Measurements from ENCODE around the gene RRP1. TPM values are rescaled to one million over a fixed set of nuclear protein-coding genes. Genes with fewer than 3 reads are reported as not detected.

Gene RRP1
- total RNA-seq, 2 experiments from 2014 or later = 32.8 to 34.4 TPM

- Mint-ChIP-seq H3K4me1 (ENCODE audit: low read depth) (peaks cover under 1% of the 10 kb centered on the region), H3K27me3 (ENCODE audit: low read depth) (no peaks in the 10 kb centered on the region), H3K9me3 (ENCODE audit: insufficient read depth) (no peaks in the 10 kb centered on the region), H3K27ac (no peak overlapping the region), H3K4me3 (no peak overlapping the region), H3K36me3 (ENCODE audit: low read depth) (peaks cover 46% of the 10 kb centered on the region)
- CTCF ChIA-PET = interaction anchor here (1.7 kb wide), 1 partner anchor 11 kb away, joined by 3 read pairs; no protein-coding TSS in a partner anchor
- ATAC-seq (no peak), DNase-seq (no peak)
- POLR2A ChIA-PET = no interaction called here
Observed at GRCh38 chr21:43800566-43800965, 11.2 kb downstream of the RRP1 start.

DNA sequence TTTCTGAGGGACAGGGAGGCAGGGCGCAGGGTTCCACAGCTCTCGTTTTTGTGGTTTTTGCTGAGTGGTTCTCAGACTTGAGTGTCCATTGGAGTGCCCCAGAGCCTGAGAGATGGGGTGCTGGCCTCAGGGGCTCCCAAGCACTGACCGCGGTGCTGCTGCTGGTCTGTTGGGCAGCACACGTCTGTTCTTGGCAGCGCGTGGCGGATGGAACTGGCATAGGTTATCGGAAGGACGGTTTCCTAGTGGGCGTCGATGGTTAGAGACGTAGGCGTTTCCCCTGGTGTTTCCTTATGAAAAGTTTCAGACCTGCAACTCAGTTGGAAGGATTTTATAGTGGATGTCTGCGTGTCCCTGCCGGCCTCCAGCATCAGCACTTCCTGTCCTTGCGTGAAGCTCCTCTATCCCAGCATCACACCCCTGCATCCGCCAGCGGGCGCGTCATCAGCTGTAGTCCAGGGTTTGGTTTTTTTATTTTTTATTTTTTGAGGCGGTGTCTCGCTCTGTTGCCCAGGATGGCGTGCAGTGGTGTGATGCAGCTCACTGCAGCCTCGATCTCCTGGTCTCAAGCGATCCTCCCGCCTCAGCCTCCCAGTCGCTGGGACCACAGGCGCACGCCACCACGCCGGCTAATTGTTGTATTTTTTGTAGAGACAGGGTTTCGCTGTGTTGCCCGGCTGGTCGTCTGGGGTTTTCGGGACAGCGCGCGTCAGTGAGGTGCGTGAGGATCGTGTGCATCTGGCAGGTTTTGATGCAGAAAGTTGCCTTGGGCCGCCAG is 11.8 kb downstream of the RRP1 start:
- Mint-ChIP-seq H3K36me3 (ENCODE audit: low read depth) (peaks cover 45% of the 10 kb centered on the region), H3K27ac (no peak overlapping the region), H3K4me1 (ENCODE audit: low read depth) (peaks cover 3% of the 10 kb centered on the region), H3K27me3 (ENCODE audit: low read depth) (no peaks in the 10 kb centered on the region), H3K9me3 (ENCODE audit: insufficient read depth) (no peaks in the 10 kb centered on the region), H3K4me3 (no peak overlapping the region)
- POLR2A ChIA-PET = no interaction called here
- DNase-seq (no peak), ATAC-seq (no peak)
- CTCF ChIA-PET = interaction anchor here (1.7 kb wide), 1 partner anchor 11 kb away, joined by 3 read pairs; no protein-coding TSS in a partner anchor

DNA sequence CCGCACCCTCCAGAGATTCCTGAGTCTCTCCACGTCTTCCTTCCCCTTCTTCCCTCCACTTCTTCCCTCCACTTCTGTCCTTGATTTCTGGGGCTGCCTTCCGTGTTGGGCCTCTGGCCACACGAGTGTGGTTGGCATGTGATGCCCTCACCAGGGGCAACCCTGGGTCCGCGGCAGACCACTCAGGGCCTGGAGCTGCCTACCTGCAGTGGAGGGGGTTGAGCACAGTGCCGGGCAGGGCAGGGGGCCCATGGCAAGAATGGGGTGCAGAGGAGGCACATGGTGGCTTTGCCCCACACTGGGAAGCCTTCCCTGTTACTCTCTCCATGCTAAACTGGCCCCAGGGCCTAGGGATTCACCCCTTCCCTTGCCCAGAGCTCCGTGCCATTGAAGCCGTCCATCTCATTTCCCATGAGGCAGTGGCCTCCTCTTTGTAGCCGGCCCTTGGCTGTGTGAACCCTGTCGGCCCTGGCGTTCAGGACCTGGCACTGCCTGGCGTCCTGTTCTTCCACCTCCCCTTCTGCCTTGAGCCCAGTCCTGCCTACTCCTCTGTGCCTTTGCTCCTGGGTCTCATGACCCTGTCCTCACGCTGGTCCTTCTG is 13.4 kb downstream of the RRP1 start:
- Mint-ChIP-seq H3K4me1 (ENCODE audit: low read depth) (peaks cover 6% of the 10 kb centered on the region), H3K9me3 (ENCODE audit: insufficient read depth) (no peaks in the 10 kb centered on the region), H3K27ac (no peak overlapping the region), H3K36me3 (ENCODE audit: low read depth) (peaks cover 35% of the 10 kb centered on the region), H3K4me3 (no peak overlapping the region), H3K27me3 (ENCODE audit: low read depth) (no peaks in the 10 kb centered on the region)
- ChIA-PET POLR2A (no interaction called here), CTCF (no interaction called here)
- ATAC-seq (no peak), DNase-seq (no peak)

DNA sequence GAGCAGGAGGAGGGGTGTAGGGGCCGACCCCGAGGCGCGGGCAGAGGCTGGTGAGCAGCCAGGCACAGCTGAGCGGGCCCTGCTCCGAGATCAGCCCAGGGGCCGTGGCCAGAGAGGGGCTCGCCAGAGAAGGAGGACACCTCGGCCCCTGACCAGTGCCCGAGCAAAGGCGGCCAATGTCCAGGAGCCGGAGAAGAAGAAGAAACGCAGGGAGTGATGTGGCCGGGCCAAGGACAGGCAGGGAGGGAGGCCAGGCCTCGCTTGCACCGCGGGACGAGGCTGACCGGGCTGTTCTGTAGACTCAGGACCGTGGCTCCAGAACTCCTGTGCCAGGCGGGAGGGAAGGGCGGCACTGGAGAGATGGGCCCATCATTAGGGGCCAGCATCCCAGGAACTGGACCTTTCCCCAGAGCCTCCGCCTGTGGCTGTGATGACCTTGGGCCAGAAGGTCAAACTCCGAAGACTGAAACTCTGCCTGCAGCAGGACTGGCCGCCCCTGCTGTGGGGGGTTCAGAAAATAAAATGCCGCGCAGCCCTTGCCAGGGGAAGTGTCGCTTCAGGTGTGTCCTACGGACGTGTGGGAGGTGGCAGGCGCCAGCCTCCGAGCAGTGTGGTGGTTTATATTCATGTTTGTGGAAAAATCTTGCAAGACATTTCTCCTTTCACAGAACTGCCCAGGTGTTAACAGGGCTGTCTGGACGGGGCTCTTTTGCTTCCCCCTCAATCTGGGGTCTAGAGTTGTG is 14.4 kb downstream of the RRP1 start:
- Mint-ChIP-seq H3K27ac (no peak overlapping the region), H3K9me3 (ENCODE audit: insufficient read depth) (no peaks in the 10 kb centered on the region), H3K4me1 (ENCODE audit: low read depth) (peaks cover 6% of the 10 kb centered on the region), H3K4me3 (no peak overlapping the region), H3K36me3 (ENCODE audit: low read depth) (peaks cover 30% of the 10 kb centered on the region), H3K27me3 (ENCODE audit: low read depth) (no peaks in the 10 kb centered on the region)
- ATAC-seq (no peak), DNase-seq (no peak)
- POLR2A ChIA-PET = no interaction called here
- CTCF ChIA-PET = no interaction called here

DNA sequence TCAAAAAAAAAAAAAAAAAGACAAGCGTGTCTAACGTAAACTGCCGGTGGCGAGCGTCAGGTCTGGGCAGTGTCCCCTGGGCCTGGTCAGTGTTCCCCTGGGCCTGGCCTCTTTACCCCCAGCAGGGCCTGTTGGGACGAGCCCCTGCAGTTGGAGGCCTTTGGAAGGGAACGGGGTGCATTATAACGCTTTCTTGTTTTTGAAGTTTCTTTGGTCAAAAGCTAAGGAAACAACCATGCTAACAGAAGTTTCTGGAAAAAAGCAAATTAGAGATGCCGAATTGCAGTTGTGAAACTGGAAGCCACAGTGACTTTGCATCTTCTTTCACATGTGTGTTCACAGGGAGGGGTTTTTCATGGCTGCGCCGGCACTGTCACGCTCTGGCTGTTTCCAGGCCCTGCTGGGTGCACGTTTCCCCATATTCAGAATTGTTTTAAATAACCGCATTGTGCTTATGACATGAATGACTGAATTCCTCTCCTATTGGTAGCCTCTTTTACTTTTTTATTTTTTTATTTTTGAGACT is 16.0 kb downstream of the RRP1 start:
- Mint-ChIP-seq H3K9me3 (ENCODE audit: insufficient read depth) (no peaks in the 10 kb centered on the region), H3K4me3 (no peak overlapping the region), H3K27ac (no peak overlapping the region), H3K27me3 (ENCODE audit: low read depth) (no peaks in the 10 kb centered on the region), H3K36me3 (ENCODE audit: low read depth) (peaks cover 21% of the 10 kb centered on the region), H3K4me1 (ENCODE audit: low read depth) (peaks cover 6% of the 10 kb centered on the region)
- DNase-seq = no peak
- POLR2A ChIA-PET = no interaction called here
- CTCF ChIA-PET = no interaction called here
- ATAC-seq = no peak

DNA sequence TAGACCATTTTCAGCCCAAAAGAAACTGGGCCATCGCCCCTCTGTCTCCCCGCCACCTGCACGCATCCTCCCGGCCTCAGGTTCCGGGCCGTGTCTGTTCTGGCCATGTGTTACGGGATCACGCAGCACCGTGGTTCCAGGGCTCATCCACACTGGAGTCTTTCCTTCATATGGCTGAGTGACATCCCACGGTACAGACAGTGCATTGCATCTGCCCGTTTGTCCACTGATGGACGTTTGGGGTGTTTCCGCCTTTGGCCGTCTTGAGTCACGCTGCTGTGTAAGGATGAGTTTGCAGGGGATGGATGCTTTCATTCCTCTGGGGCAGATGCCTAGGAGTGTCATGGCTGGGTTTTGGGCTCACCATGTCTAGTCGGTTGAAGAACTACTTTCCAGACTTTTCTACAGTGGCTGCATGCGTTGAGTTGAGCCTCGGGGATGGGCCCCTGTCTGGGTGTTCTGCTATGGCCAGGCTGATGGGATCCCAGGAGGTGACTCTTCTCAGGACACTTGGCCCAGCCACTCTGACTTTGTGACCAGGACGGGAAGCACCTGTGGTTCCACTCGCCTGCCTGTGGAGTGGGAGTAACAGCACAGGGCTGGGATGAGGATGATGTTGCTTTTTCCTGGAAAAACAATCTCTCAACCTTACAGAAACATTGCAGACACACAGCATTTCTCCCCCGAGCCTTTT is 16.8 kb downstream of the RRP1 start:
- Mint-ChIP-seq H3K9me3 (ENCODE audit: insufficient read depth) (no peaks in the 10 kb centered on the region), H3K27ac (no peak overlapping the region), H3K27me3 (ENCODE audit: low read depth) (no peaks in the 10 kb centered on the region), H3K4me3 (no peak overlapping the region), H3K4me1 (ENCODE audit: low read depth) (peaks cover 14% of the 10 kb centered on the region), H3K36me3 (ENCODE audit: low read depth) (peaks cover 15% of the 10 kb centered on the region)
- DNase-seq (no peak), ATAC-seq (no peak)
- ChIA-PET CTCF (no interaction called here), POLR2A (no interaction called here)

DNA sequence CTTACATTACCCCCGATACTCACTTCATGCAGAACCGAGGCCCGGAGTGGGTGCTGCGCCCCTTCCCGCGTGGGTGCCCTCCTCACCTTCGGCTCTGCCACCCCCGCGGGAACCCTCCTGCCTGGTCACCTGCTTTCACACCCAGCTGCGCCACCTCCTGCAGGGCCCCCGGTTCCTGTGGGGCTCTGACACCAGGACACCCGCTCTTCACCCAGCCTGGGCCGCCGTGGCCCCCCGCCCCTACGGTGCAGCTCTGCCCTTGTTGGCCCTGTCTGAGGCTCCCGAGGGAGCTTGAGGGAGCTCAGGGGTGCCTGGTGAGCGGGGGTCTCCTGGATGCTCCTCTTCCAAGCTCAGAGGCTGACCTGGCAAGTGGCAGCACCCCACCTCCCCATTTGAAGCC is 19.0 kb downstream of the RRP1 start:
- Mint-ChIP-seq H3K4me1 (ENCODE audit: low read depth) (peaks cover 18% of the 10 kb centered on the region), H3K36me3 (ENCODE audit: low read depth) (peaks cover 8% of the 10 kb centered on the region)

DNA sequence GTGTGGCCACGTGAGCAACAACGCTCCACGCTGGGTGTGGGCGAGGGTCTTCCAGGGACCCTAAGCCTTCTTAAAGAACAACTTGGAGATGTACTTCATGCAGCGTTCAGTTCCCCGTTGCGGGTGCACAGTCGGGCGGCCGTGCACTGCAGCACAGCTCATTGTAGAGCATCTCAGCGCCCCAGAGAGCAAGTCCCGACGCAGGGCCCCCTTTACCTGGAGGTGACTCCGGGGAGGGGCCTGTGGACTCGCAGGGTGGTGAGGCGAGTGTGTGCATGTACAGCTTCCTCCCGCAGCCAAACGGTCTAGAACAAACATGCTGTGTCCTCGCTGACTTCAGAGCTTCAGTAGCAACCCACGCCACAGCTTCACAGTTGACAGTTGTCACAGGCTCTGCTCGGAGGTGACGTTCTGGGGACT is 19.5 kb downstream of the RRP1 start:
- Mint-ChIP-seq H3K27ac (no peak overlapping the region), H3K4me3 (no peak overlapping the region), H3K4me1 (ENCODE audit: low read depth) (peaks cover 18% of the 10 kb centered on the region), H3K27me3 (ENCODE audit: low read depth) (no peaks in the 10 kb centered on the region), H3K36me3 (ENCODE audit: low read depth) (peaks cover 7% of the 10 kb centered on the region), H3K9me3 (ENCODE audit: insufficient read depth) (no peaks in the 10 kb centered on the region)
- POLR2A ChIA-PET = no interaction called here
- no peak for ATAC-seq
- no peak for DNase-seq
- CTCF ChIA-PET = interaction anchor here (1.0 to 1.5 kb wide), 7 partner anchors 19 to 168 kb away, joined by 3 to 6 read pairs (median 3); partner anchors contain the start of gene RRP1

More for the DNA sequence above, 19.0 kb downstream of the RRP1 start:
- DNase-seq = no peak
- no peak overlapping the region for H3K27ac Mint-ChIP-seq
- H3K4me3 Mint-ChIP-seq = no peak overlapping the region
- CTCF ChIA-PET = interaction anchor here (1.1 to 1.5 kb wide), 4 partner anchors 131 to 169 kb away, joined by 3 to 6 read pairs (median 4); no protein-coding TSS in a partner anchor
- H3K9me3 Mint-ChIP-seq (ENCODE audit: insufficient read depth) = no peaks in the 10 kb centered on the region
- H3K27me3 Mint-ChIP-seq (ENCODE audit: low read depth) = no peaks in the 10 kb centered on the region
- POLR2A ChIA-PET = no interaction called here
- ATAC-seq = no peak

GRCh38 chr21:43809346-43809799 is 20.0 kb downstream of the RRP1 start:
- H3K27me3 Mint-ChIP-seq (ENCODE audit: low read depth) = no peaks in the 10 kb centered on the region
- ChIA-PET CTCF (interaction anchor here (1.0 to 1.5 kb wide), 6 partner anchors 20 to 168 kb away, joined by 3 to 6 read pairs (median 3); partner anchors contain the start of gene RRP1), POLR2A (no interaction called here)
- H3K4me1 Mint-ChIP-seq (ENCODE audit: low read depth) = peaks cover 18% of the 10 kb centered on the region
- DNase-seq (no peak), ATAC-seq (no peak)
- H3K4me3 Mint-ChIP-seq = no peak overlapping the region
- peaks cover 3% of the 10 kb centered on the region for H3K36me3 Mint-ChIP-seq (ENCODE audit: low read depth)
- peak overlapping the region; percentile 47 for H3K27ac Mint-ChIP-seq
- no peaks in the 10 kb centered on the region for H3K9me3 Mint-ChIP-seq (ENCODE audit: insufficient read depth)

DNA sequence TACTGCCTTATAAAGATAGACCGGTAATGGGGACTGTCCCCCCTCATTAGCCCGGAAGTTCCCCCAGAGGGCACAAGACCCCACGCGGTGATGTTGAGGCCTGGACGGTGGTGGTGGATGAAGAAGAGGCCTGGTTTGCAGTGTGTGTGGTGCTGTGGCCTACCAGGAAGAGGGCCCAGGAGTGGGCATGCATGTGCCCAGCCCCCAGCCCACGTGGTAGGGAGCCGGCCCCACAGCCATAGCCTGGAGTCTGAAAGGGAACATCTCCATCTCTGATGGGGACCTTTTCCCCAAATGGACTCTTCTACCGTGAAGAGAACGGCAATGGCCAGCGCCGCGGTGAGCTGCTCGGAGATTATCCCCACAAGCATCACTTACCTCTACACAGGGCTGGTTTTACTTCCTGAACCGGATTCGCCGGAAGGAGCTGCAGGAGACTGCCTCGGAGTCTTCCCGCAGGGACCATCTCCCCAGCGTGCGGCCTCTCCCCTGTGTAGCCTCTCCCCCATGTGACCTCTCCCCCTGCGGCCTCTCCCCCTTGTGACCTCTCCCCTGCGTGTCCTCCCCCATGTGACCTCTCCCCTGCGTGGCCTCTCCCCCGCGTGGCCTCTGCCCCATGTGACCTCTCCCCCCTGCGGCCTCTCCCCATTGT is 20.6 kb downstream of the RRP1 start:
- no peak overlapping the region for H3K27ac Mint-ChIP-seq

More for the DNA sequence above, 20.6 kb downstream of the RRP1 start:
- no peaks in the 10 kb centered on the region for H3K27me3 Mint-ChIP-seq (ENCODE audit: low read depth)
- no peak for ATAC-seq
- peaks cover 18% of the 10 kb centered on the region for H3K4me1 Mint-ChIP-seq (ENCODE audit: low read depth)
- POLR2A ChIA-PET = no interaction called here
- CTCF ChIA-PET = interaction anchor here (1.0 to 2.5 kb wide), 16 partner anchors 17 to 175 kb away, joined by 3 to 15 read pairs (median 4); partner anchors contain the start of gene RRP1
- no peaks in the 10 kb centered on the region for H3K9me3 Mint-ChIP-seq (ENCODE audit: insufficient read depth)
- no peak for DNase-seq
- H3K36me3 Mint-ChIP-seq (ENCODE audit: low read depth) = peaks cover 3% of the 10 kb centered on the region
- no peak overlapping the region for H3K4me3 Mint-ChIP-seq

All from activated CD8-positive, alpha-beta T cell treated with anti-CD3 and anti-CD28 coated beads, Interleukin-2, amount 10 ng/mL, durations not matched to agents 7 days and 5 days (primary cell).